Neural cell (in vitro differentiated cells): Measurements from ENCODE around the gene NUCB2. TPM values are rescaled to one million over a fixed set of nuclear protein-coding genes. Genes with fewer than 3 reads are reported as not detected.

Source experiments
- H2AFZ ChIP-seq: fragments of 200-600, 300-800 bp; sonication (generic), shearing (Covaris generic); 2 replicates; pipeline ENCODE4 v1.6.0; 2014; ENCODE audit warnings: low read depth, mild to moderate bottlenecking, antibody characterized with exemption, low read length, moderate library complexity
- H3F3A ChIP-seq: fragments of 200-600 bp; shearing (Covaris generic); 2 replicates; pipeline ENCODE4 v1.6.1; 2016; ENCODE audit warnings: mild to moderate bottlenecking, moderate library complexity, mixed read lengths, antibody characterized with exemption, low read length; ENCODE audit not compliant: insufficient read depth, poor library complexity, severe bottlenecking
- H3K27ac ChIP-seq: fragments of 200-600, 300-800 bp; sonication (generic), shearing (Covaris generic); 2 replicates; pipeline ENCODE4 v1.5.1; 2014; ENCODE audit warnings: mild to moderate bottlenecking, low read length, moderate library complexity
- H3K27me3 ChIP-seq: fragments of 300-800, 200-600 bp; sonication (generic), shearing (Covaris generic); 2 replicates; pipeline ENCODE4 v1.6.0; 2014; ENCODE audit warnings: mild to moderate bottlenecking, low read depth, low read length, moderate library complexity; ENCODE audit not compliant: insufficient read depth
- H3K36me3 ChIP-seq: fragments of 300-800, 200-600 bp; sonication (generic), shearing (Covaris generic); 2 replicates; pipeline ENCODE4 v1.5.1; 2014; ENCODE audit warnings: mild to moderate bottlenecking, antibody characterized with exemption, low read length, moderate library complexity; ENCODE audit not compliant: insufficient read depth
- H3K4me2 ChIP-seq: fragments of 300-800, 200-600 bp; sonication (generic), shearing (Covaris generic); 2 replicates; pipeline ENCODE4 v1.6.0; 2014; ENCODE audit warnings: mild to moderate bottlenecking, low read length
- H3K4me3 ChIP-seq: fragments of 300-800, 200-600 bp; sonication (generic), shearing (Covaris generic); 2 replicates; pipeline ENCODE4 v1.5.1; 2014; ENCODE audit warnings: mild to moderate bottlenecking, low read length, moderate library complexity
- H3K79me2 ChIP-seq: fragments of 200-600 bp; shearing (Covaris generic); replicated peaks from 2 replicates; pipeline ENCODE4 v1.6.0; 2014; ENCODE audit warnings: mild to moderate bottlenecking, low read length, moderate library complexity; ENCODE audit not compliant: insufficient read depth
- H3K9ac ChIP-seq: fragments of 300-800, 200-600 bp; sonication (generic), shearing (Covaris generic); 2 replicates; pipeline ENCODE4 v1.6.1; 2016; ENCODE audit warnings: mild to moderate bottlenecking, low read length, mixed read lengths
- H3K9me2 ChIP-seq: fragments of 200-600 bp; shearing (Covaris generic); 2 replicates; pipeline ENCODE4 v1.6.1; 2016; ENCODE audit warnings: mild to moderate bottlenecking, low read length, mixed read lengths; ENCODE audit not compliant: insufficient read depth
- H3K9me3 ChIP-seq: fragments of 200-600, 300-800 bp; sonication (generic), shearing (Covaris generic); 2 replicates; pipeline ENCODE4 v1.6.1; 2016; ENCODE audit warnings: mild to moderate bottlenecking, mixed run types, low read length, moderate library complexity, mixed read lengths
- H4K20me1 ChIP-seq: fragments of 200-600 bp; shearing (Covaris generic); 2 replicates; pipeline ENCODE4 v1.6.1; 2016; ENCODE audit warnings: mild to moderate bottlenecking, mixed run types; ENCODE audit not compliant: insufficient read depth
- EP300 ChIP-seq: fragments of 450-650 bp; conservative IDR thresholded peaks from 2 replicates; pipeline ENCODE4 v1.6.1; 2014; ENCODE audit warnings: antibody characterized with exemption, mild to moderate bottlenecking, moderate library complexity; ENCODE audit not compliant: poor library complexity, severe bottlenecking
- EZH2 ChIP-seq: fragments of 200-600, 300-800 bp; shearing (Covaris generic), sonication (generic); IDR thresholded peaks from 2 replicates; pipeline ENCODE4 v1.6.1; 2014; ENCODE audit warnings: antibody characterized with exemption, low read length, borderline replicate concordance, mild to moderate bottlenecking; ENCODE audit not compliant: insufficient read depth, poor library complexity, severe bottlenecking
- MXI1 ChIP-seq: fragments of 450-650 bp; conservative IDR thresholded peaks from 2 replicates; pipeline ENCODE4 v1.6.1; 2014; ENCODE audit warnings: antibody characterized with exemption, mild to moderate bottlenecking; ENCODE audit not compliant: poor library complexity, severe bottlenecking
- POLR2AphosphoS5 ChIP-seq: IDR thresholded peaks from 2 replicates; pipeline ENCODE4 v1.6.1; 2012
- RAD21 ChIP-seq: fragments of 450-650 bp; conservative IDR thresholded peaks from 2 replicates; pipeline ENCODE4 v1.6.1; 2014; ENCODE audit warnings: antibody characterized with exemption, mild to moderate bottlenecking, moderate library complexity
- SMC3 ChIP-seq: fragments of 450-650 bp; conservative IDR thresholded peaks from 2 replicates; pipeline ENCODE4 v1.6.1; 2014; ENCODE audit warnings: antibody characterized with exemption, mild to moderate bottlenecking, moderate library complexity; ENCODE audit not compliant: poor library complexity
- TAF1 ChIP-seq: IDR thresholded peaks from 2 replicates; pipeline ENCODE4 v1.6.1; 2012; ENCODE audit warnings: low read depth
- polyA plus RNA-seq: library from polyadenylated mRNA; depleted of rRNA; stranded (reverse); fragments of >200 nt; gene quantifications from 2 replicates; pipeline ENCODE4 v1.2.3, GENCODE V29; 2014
- TF ChIP-seq, protein P1 (sequence below): IDR thresholded peaks from 2 replicates; pipeline ENCODE4 v1.6.1; 2012; ENCODE audit warnings: borderline replicate concordance
- TF ChIP-seq, protein P2 (sequence below): fragments of 450-650 bp; IDR thresholded peaks from 2 replicates; pipeline ENCODE4 v1.5.1; 2014; ENCODE audit warnings: antibody characterized with exemption, mild to moderate bottlenecking, moderate library complexity; ENCODE audit not compliant: poor library complexity, severe bottlenecking

Gene NUCB2
- polyA plus RNA-seq, 1 donor from 2014 or later: 120 TPM

DNA sequence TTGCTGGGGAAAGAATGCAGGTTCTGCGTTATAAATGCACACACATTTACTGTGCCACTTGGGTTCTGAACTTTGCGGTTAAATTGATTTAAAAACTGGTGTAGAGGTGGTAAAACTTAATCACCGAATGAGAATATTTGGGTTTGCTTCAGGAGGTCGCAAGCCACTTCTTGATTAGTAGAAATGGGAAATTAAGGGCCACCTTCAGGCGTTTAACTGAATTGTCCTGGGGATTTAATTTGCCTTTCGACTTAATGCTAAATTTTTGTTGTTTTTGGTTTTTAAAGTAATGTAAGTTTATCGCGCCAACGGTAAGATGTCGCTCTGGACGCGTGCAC lies 74.6 kb downstream of the NUCB2 start:
- TF ChIP-seq EZH2 (no peak), RAD21 (no peak), POLR2AphosphoS5 (no peak), EP300 (no peak), SMC3 (no peak), MXI1 (no peak)
- TF ChIP-seq, protein P1, sequence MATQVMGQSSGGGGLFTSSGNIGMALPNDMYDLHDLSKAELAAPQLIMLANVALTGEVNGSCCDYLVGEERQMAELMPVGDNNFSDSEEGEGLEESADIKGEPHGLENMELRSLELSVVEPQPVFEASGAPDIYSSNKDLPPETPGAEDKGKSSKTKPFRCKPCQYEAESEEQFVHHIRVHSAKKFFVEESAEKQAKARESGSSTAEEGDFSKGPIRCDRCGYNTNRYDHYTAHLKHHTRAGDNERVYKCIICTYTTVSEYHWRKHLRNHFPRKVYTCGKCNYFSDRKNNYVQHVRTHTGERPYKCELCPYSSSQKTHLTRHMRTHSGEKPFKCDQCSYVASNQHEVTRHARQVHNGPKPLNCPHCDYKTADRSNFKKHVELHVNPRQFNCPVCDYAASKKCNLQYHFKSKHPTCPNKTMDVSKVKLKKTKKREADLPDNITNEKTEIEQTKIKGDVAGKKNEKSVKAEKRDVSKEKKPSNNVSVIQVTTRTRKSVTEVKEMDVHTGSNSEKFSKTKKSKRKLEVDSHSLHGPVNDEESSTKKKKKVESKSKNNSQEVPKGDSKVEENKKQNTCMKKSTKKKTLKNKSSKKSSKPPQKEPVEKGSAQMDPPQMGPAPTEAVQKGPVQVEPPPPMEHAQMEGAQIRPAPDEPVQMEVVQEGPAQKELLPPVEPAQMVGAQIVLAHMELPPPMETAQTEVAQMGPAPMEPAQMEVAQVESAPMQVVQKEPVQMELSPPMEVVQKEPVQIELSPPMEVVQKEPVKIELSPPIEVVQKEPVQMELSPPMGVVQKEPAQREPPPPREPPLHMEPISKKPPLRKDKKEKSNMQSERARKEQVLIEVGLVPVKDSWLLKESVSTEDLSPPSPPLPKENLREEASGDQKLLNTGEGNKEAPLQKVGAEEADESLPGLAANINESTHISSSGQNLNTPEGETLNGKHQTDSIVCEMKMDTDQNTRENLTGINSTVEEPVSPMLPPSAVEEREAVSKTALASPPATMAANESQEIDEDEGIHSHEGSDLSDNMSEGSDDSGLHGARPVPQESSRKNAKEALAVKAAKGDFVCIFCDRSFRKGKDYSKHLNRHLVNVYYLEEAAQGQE: no peak
- H2AFZ ChIP-seq: no peak overlapping the region
- H3K36me3 ChIP-seq: no peaks in the 10 kb centered on the region
- H3K79me2 ChIP-seq: no peaks in the 10 kb centered on the region
- peak overlapping the region; percentile 81 for H3K4me3 ChIP-seq
- peak overlapping the region; percentile 58 for H3K4me2 ChIP-seq
- no peaks in the 10 kb centered on the region for H3K9me2 ChIP-seq
- peaks cover 27% of the 10 kb centered on the region for H3K27me3 ChIP-seq
- H3K9me3 ChIP-seq: no peaks in the 10 kb centered on the region
- H3K9ac ChIP-seq: peak overlapping the region; percentile 78
- H3K27ac ChIP-seq: no peak overlapping the region
- no peaks in the 10 kb centered on the region for H4K20me1 ChIP-seq
- H3F3A ChIP-seq: peaks cover 3% of the 10 kb centered on the region

DNA sequence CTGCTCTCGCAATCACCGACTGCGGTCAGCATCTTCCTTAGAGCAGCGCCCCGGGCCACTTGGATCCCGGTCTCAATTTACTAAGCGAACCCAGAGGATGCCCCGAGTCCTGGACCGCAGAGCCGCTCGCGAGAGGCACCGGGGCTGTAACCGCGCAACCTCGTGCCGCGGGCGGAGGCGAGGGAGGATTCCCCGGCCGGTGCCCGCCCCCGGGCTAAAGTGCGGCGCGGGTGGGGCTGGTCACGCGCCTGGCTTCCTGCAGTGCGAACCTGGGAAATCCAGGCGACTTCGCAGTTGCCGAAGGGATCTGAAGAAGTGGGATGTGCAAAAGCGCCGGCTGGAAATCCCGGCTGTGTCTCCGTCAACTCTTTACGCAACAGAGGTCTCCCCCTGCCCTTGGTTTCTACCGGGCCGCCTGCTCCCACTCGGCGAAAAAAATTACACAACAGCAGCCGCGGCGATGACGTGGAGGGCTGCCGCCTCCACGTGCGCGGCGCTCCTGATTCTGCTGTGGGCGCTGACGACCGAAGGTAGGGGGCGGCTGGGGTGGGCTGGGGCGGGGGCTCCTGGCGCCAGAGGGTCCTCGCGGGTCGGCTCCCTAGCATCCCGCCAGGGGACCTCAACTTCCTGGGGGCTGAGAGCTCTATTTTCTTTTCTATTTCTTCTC lies 75.1 kb downstream of the NUCB2 start, which contains the start of gene NCR3LG1:
Gene NCR3LG1 (plus strand): TSS at position 291 of the 667 bp plus-strand sequence. CDS start 170 bp downstream, at position 461.
- Histone ChIP-seq H3K36me3 (no peaks in the 10 kb centered on the region), H3K9me3 (no peaks in the 10 kb centered on the region), H2AFZ (peak within 1 kb of the TSS; percentile 61), H4K20me1 (no peaks in the 10 kb centered on the region), H3K79me2 (no peaks in the 10 kb centered on the region), H3K9me2 (no peaks in the 10 kb centered on the region), H3K27ac (no peak within 1 kb of the TSS), H3K4me2 (peak within 1 kb of the TSS; percentile 95), H3K9ac (peak within 1 kb of the TSS; percentile 78), H3K27me3 (peaks cover 27% of the 10 kb centered on the region), H3F3A (peaks cover 3% of the 10 kb centered on the region), H3K4me3 (peak within 1 kb of the TSS; percentile 81)
- TF ChIP-seq TAF1: peak; percentile 34
- TF ChIP-seq EP300: no peak
- TF ChIP-seq MXI1: peak; percentile 74

DNA sequence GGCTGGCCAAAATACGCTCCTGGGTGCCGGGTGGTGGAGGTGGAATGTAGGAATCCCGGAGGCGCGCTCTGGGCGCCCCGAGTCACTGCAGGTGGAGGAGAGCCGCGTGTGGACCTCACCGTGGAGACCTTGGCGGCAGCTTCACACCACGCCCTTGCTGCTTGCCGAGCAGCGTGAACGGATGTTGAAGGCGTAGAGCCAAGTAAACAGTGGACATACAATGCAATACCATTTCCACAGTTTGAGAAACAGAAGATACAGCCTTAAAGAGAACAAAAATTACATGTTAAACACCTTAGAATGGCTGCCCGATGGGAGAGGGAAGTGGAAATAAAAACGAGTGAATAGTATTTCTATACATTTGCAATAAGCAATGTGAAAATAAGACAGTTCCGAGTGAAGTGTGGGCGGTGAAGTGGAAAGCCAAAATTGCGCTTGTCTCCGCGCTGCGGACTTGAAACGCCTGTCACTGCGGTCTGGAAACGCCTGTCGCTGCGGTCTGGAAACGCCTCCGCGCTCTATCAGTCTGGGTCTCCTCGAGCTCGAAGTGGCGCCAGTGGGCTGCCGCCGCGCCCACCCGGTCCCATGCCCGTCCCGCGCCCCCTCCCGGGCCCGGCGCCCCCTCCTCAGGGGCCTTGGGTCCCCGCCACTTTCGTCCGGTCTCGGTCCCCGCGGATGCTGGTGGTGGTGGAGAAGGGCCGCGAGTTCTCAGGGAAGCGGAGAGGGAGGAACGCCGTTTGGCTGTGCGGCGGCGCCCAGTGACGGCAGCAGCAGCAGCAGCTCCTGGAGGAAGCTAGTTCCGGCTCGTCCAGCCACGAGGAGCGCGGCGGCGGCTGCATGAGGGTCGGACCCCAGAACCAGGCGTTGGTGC lies 76.6 kb downstream of the NUCB2 start:
- H3K27me3 ChIP-seq: peaks cover 27% of the 10 kb centered on the region
- peak overlapping the region; percentile 53 for H2AFZ ChIP-seq
- H3K9ac ChIP-seq: peak overlapping the region; percentile 78

More for the DNA sequence above, 76.6 kb downstream of the NUCB2 start:
- peaks cover 3% of the 10 kb centered on the region for H3F3A ChIP-seq
- H3K27ac ChIP-seq: peak overlapping the region; percentile 54
- H3K9me2 ChIP-seq: no peaks in the 10 kb centered on the region
- H3K4me3 ChIP-seq: peak overlapping the region; percentile 81
- H3K79me2 ChIP-seq: no peaks in the 10 kb centered on the region
- no peaks in the 10 kb centered on the region for H4K20me1 ChIP-seq
- no peaks in the 10 kb centered on the region for H3K9me3 ChIP-seq
- TF ChIP-seq, protein P2, sequence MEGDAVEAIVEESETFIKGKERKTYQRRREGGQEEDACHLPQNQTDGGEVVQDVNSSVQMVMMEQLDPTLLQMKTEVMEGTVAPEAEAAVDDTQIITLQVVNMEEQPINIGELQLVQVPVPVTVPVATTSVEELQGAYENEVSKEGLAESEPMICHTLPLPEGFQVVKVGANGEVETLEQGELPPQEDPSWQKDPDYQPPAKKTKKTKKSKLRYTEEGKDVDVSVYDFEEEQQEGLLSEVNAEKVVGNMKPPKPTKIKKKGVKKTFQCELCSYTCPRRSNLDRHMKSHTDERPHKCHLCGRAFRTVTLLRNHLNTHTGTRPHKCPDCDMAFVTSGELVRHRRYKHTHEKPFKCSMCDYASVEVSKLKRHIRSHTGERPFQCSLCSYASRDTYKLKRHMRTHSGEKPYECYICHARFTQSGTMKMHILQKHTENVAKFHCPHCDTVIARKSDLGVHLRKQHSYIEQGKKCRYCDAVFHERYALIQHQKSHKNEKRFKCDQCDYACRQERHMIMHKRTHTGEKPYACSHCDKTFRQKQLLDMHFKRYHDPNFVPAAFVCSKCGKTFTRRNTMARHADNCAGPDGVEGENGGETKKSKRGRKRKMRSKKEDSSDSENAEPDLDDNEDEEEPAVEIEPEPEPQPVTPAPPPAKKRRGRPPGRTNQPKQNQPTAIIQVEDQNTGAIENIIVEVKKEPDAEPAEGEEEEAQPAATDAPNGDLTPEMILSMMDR: no peak
- TF ChIP-seq EP300: no peak
- TF ChIP-seq EZH2: no peak
- peak; percentile 27 for TF ChIP-seq SMC3
- TF ChIP-seq POLR2AphosphoS5: peak; percentile 66
- TF ChIP-seq RAD21: no peak
- TF ChIP-seq, protein P1: no peak
- peak; percentile 82 for TF ChIP-seq MXI1
- TF ChIP-seq TAF1: no peak
- H3K36me3 ChIP-seq: no peaks in the 10 kb centered on the region
- peak overlapping the region; percentile 95 for H3K4me2 ChIP-seq
